OCI-LY1 (cell line): ENCODE measurements around the gene PHC3.
A peak's percentile ranks its signal among the peaks of the same experiment; 100 is the strongest.

ENCODE experiments used
- H2AFZ ChIP-seq: fragments of 200-600 bp; sonication (generic), shearing (Covaris generic); 2 replicates; pipeline ENCODE4 v1.6.0; 2014; ENCODE audit warnings: antibody characterized with exemption, mild to moderate bottlenecking, low read length
- H3F3A ChIP-seq: fragments of 200-600 bp; sonication (generic), shearing (Covaris generic); 2 replicates; pipeline ENCODE4 v1.6.0; 2014; ENCODE audit warnings: mild to moderate bottlenecking, antibody characterized with exemption, low read length, moderate library complexity; ENCODE audit not compliant: insufficient read depth
- H3K27ac ChIP-seq: fragments of 200-600 bp; sonication (generic); 2 replicates; pipeline ENCODE4 v1.5.1; 2014; ENCODE audit warnings: low read length, mixed run types, mild to moderate bottlenecking, low read depth; ENCODE audit not compliant: poor library complexity, severe bottlenecking
- H3K27me3 ChIP-seq: fragments of 200-600 bp; sonication (generic); 2 replicates; pipeline ENCODE4 v1.6.0; 2014; ENCODE audit warnings: antibody characterized with exemption, mild to moderate bottlenecking, low read length, moderate library complexity; ENCODE audit not compliant: insufficient read depth
- H3K36me3 ChIP-seq: fragments of 200-600 bp; sonication (generic); 2 replicates; pipeline ENCODE4 v1.6.1; 2014; ENCODE audit warnings: mild to moderate bottlenecking, antibody characterized with exemption, low read length, moderate library complexity, mixed read lengths; ENCODE audit not compliant: insufficient read depth
- H3K4me1 ChIP-seq: fragments of 200-600 bp; sonication (generic); 2 replicates; pipeline ENCODE4 v1.5.1; 2014; ENCODE audit warnings: mild to moderate bottlenecking, low read length, moderate library complexity; ENCODE audit not compliant: insufficient read depth, severe bottlenecking
- H3K4me2 ChIP-seq: fragments of 200-600 bp; sonication (generic), shearing (Covaris generic); 2 replicates; pipeline ENCODE4 v1.6.1; 2014; ENCODE audit warnings: low read length
- H3K4me3 ChIP-seq: fragments of 200-600 bp; sonication (generic); 2 replicates; pipeline ENCODE4 v1.5.1; 2014; ENCODE audit warnings: low read length, low read depth, mild to moderate bottlenecking, mixed read lengths; ENCODE audit not compliant: poor library complexity, severe bottlenecking
- H3K79me2 ChIP-seq: fragments of 200-600 bp; shearing (Covaris generic); 2 replicates; pipeline ENCODE4 v1.6.1; 2016; ENCODE audit warnings: mixed run types, low read length, mixed read lengths; ENCODE audit not compliant: insufficient read depth
- H3K9ac ChIP-seq: fragments of 200-600 bp; sonication (generic), shearing (Covaris generic); 2 replicates; pipeline ENCODE4 v1.6.1; 2014; ENCODE audit warnings: mild to moderate bottlenecking, low read length, mixed read lengths
- H3K9me2 ChIP-seq: fragments of 200-600 bp; sonication (generic), shearing (Covaris generic); 2 replicates; pipeline ENCODE4 v1.6.1; 2014; ENCODE audit warnings: low read depth, mild to moderate bottlenecking, low read length, mixed read lengths
- H3K9me3 ChIP-seq: fragments of 200-600 bp; shearing (Covaris generic); 2 replicates; pipeline ENCODE4 v1.6.1; 2014; ENCODE audit warnings: low read length, mixed read lengths
- H4K20me1 ChIP-seq: fragments of 200-600 bp; sonication (generic), shearing (Covaris generic); 2 replicates; pipeline ENCODE4 v1.6.0; 2016; ENCODE audit warnings: mild to moderate bottlenecking, low read length; ENCODE audit not compliant: insufficient read depth
- EZH2 ChIP-seq: fragments of 200-600 bp; sonication (generic), shearing (Covaris generic); IDR thresholded peaks from 2 replicates; pipeline ENCODE4 v1.8.0; 2017; ENCODE audit warnings: borderline replicate concordance, mixed run types, mild to moderate bottlenecking, antibody characterized with exemption, low read length, moderate library complexity, mixed read lengths
- TF ChIP-seq, protein P1 (sequence below): fragments of 200-600 bp; sonication (generic), shearing (Covaris generic); IDR thresholded peaks from 2 replicates; pipeline ENCODE4 v1.5.1; 2017; ENCODE audit warnings: mild to moderate bottlenecking, antibody characterized with exemption, low read length, moderate library complexity, mixed read lengths

Gene PHC3

GRCh38 chr3:170226426-170226960 is 45.0 kb upstream of the PHC3 start:
- Histone ChIP-seq H3K9me2 (no peaks in the 10 kb centered on the region), H3K4me3 (no peak overlapping the region), H3F3A (no peaks in the 10 kb centered on the region), H3K27me3 (no peaks in the 10 kb centered on the region), H3K4me2 (no peak overlapping the region), H3K79me2 (peaks cover 9% of the 10 kb centered on the region; the same call in 1 of the 2 replicates), H2AFZ (no peak overlapping the region), H3K4me1 (peaks cover 18% of the 10 kb centered on the region), H3K27ac (no peak overlapping the region), H4K20me1 (no peaks in the 10 kb centered on the region), H3K9me3 (no peaks in the 10 kb centered on the region), H3K9ac (no peak overlapping the region), H3K36me3 (no peaks in the 10 kb centered on the region)
- TF ChIP-seq, protein P1, sequence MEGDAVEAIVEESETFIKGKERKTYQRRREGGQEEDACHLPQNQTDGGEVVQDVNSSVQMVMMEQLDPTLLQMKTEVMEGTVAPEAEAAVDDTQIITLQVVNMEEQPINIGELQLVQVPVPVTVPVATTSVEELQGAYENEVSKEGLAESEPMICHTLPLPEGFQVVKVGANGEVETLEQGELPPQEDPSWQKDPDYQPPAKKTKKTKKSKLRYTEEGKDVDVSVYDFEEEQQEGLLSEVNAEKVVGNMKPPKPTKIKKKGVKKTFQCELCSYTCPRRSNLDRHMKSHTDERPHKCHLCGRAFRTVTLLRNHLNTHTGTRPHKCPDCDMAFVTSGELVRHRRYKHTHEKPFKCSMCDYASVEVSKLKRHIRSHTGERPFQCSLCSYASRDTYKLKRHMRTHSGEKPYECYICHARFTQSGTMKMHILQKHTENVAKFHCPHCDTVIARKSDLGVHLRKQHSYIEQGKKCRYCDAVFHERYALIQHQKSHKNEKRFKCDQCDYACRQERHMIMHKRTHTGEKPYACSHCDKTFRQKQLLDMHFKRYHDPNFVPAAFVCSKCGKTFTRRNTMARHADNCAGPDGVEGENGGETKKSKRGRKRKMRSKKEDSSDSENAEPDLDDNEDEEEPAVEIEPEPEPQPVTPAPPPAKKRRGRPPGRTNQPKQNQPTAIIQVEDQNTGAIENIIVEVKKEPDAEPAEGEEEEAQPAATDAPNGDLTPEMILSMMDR: no peak
- TF ChIP-seq EZH2: no peak

GRCh38 chr3:170225166-170225565 is 43.6 kb upstream of the PHC3 start:
- H3K9me3 ChIP-seq: no peaks in the 10 kb centered on the region

DNA sequence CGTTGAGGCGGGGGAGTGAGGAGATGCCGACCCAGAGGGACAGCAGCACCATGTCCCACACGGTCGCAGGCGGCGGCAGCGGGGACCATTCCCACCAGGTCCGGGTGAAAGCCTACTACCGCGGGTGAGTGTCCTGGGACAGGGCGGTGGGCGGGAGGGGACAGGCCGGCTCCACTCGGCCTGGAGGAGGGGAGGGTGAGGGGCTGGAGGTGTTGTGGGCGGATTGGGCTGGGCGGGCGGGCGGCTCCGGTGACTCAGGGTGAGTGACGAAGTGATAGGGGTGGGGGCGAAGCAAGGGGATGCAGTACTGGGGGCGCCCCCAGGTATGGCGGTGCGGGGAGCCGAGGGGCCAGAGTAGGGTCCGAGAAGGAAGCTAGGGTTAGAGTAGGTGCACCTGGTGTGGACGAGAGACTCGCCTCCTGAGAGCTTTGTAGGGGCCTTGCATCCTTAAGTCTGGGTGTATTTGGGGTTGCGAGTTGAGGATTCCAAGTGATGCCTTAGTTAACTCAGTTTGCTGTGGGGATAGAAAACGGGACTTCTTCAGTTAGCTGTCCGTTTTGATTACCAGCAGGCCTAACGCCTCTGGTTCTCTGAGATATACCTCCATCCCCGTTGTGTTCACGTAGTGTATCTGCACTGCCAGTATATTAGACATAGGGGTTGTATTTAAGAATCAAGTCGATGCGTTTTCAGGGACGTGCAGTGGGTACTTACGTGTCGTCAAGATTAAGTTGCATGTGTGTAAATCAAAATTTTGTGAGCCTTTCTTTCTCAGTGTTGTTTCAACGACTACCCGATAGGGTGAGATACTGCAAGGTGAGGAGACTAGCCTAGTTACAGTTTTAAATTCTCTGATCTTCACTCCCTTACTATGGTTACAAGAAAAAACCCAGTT is 41.4 kb upstream of the PHC3 start:
- H4K20me1 ChIP-seq: no peaks in the 10 kb centered on the region
- H3K9me3 ChIP-seq: no peaks in the 10 kb centered on the region
- TF ChIP-seq, protein P1: peak; percentile 26; the same call in 1 of the 2 replicates
- TF ChIP-seq EZH2: no peak
- no peaks in the 10 kb centered on the region for H3K9me2 ChIP-seq
- no peaks in the 10 kb centered on the region for H3K36me3 ChIP-seq
- H3K4me2 ChIP-seq: peak overlapping the region; percentile 86
- peaks cover 3% of the 10 kb centered on the region; the same call in 1 of the 2 replicates for H3K79me2 ChIP-seq
- H3K27ac ChIP-seq: peak overlapping the region; percentile 44
- no peaks in the 10 kb centered on the region for H3F3A ChIP-seq
- no peak overlapping the region for H2AFZ ChIP-seq
- peak overlapping the region; percentile 75 for H3K9ac ChIP-seq
- peak overlapping the region; percentile 79 for H3K4me3 ChIP-seq
- H3K27me3 ChIP-seq: no peaks in the 10 kb centered on the region
- peaks cover 17% of the 10 kb centered on the region for H3K4me1 ChIP-seq

More at GRCh38 chr3:170225166-170225565, 43.6 kb upstream of the PHC3 start:
- Histone ChIP-seq H3K4me3 (no peak overlapping the region), H2AFZ (no peak overlapping the region), H3F3A (no peaks in the 10 kb centered on the region), H3K9ac (no peak overlapping the region), H3K4me1 (peaks cover 17% of the 10 kb centered on the region), H3K27ac (no peak overlapping the region), H3K79me2 (peaks cover 3% of the 10 kb centered on the region; the same call in 1 of the 2 replicates), H3K4me2 (no peak overlapping the region), H4K20me1 (no peaks in the 10 kb centered on the region), H3K9me2 (no peaks in the 10 kb centered on the region), H3K36me3 (no peaks in the 10 kb centered on the region), H3K27me3 (no peaks in the 10 kb centered on the region)
- TF ChIP-seq EZH2: no peak
- TF ChIP-seq, protein P1: no peak
